SHP77 treated with DMSO at 0.1 percent for 48 hours (cell line): ENCODE measurements around the gene BEAN1.
A peak's percentile ranks its signal among the peaks of the same experiment; 100 is the strongest.
"Not testable (repeated sequence)": the region's sequence is repeated elsewhere in the genome, so short reads cannot be mapped to it uniquely, and the experiment has no call there.

Experiments used
- DNase-seq: peaks from one replicate; lab custom pipeline; 2025; lab: John Stamatoyannopoulos, UW

Gene BEAN1

GRCh38 chr16:66508914-66509496, 81.9 kb downstream of the BEAN1 start:
- DNase-seq, result no peak

GRCh38 chr16:66509576-66509975, 82.5 kb downstream of the BEAN1 start:
- no peak for DNase-seq

GRCh38 chr16:66510298-66510697, 83.2 kb downstream of the BEAN1 start:
- no peak for DNase-seq

GRCh38 chr16:66510711-66511601, 83.9 kb downstream of the BEAN1 start:
- no peak for DNase-seq

- no peak for DNase-seq
These were observed 84.6 kb downstream of the BEAN1 start for GRCh38 chr16:66511602-66512271.

GRCh38 chr16:66512272-66513110, 85.4 kb downstream of the BEAN1 start:
- no peak for DNase-seq

- DNase-seq, result no peak
These were observed 86.1 kb downstream of the BEAN1 start for GRCh38 chr16:66513111-66513723.

GRCh38 chr16:66514391-66514790, 87.3 kb downstream of the BEAN1 start:
- DNase-seq, result not testable (repeated sequence)

GRCh38 chr16:66514980-66515595, 88.0 kb downstream of the BEAN1 start:
- DNase-seq, result not testable (repeated sequence)

- DNase-seq, result no peak
These were observed 88.8 kb downstream of the BEAN1 start for GRCh38 chr16:66515596-66516508.

GRCh38 chr16:66516509-66516807, 89.4 kb downstream of the BEAN1 start:
- no peak for DNase-seq

GRCh38 chr16:66516808-66517585, 89.9 kb downstream of the BEAN1 start:
- peak; percentile 90 for DNase-seq

GRCh38 chr16:66517586-66518263, 90.6 kb downstream of the BEAN1 start:
- no peak for DNase-seq

GRCh38 chr16:66519482-66520373, 92.6 kb downstream of the BEAN1 start:
- no peak for DNase-seq

GRCh38 chr16:66520406-66521170, 93.5 kb downstream of the BEAN1 start:
- DNase-seq, result no peak

GRCh38 chr16:66521252-66521713, 94.2 kb downstream of the BEAN1 start:
- no peak for DNase-seq
